H1 (cell line): ENCODE data around the gene INSIG1. TPM values are rescaled to one million over a fixed set of nuclear protein-coding genes. Genes with fewer than 3 reads are reported as not detected.

Source experiments
- CTCF ChIA-PET: fragments of 300-600 bp; sonication (Branson Sonifier 250); formaldehyde crosslinking; loops from one replicate; lab custom pipeline; 2021; ENCODE audit not compliant: partially characterized antibody; lab: Charles Lee
- POLR2A ChIA-PET: fragments of 300-600 bp; sonication (Branson Sonifier 250); formaldehyde crosslinking; loops from one replicate; lab custom pipeline; 2021; ENCODE audit warnings: inconsistent platforms; ENCODE audit not compliant: partially characterized antibody; lab: Charles Lee
- DNase-seq, 2 experiments: peaks; one replicate each; pipeline versions ENCODE4 v3.0.0 to v3.0.0-alpha.2; 2010 to 2022; ENCODE audit warnings: low spot score in 2 of 2, low read depth in 1 of 2, mixed read lengths in 1 of 2
- FAIRE-seq: peaks from 2 replicates; lab custom pipeline; 2011; peaks lifted over from hg19 to GRCh38; lab: Jason Lieb, UNC
- H2AFZ ChIP-seq: 2 replicates; pipeline ENCODE4 v1.8.1; 2012; ENCODE audit warnings: low read length, inconsistent platforms
- H2AK5ac ChIP-seq: 2 replicates; pipeline ENCODE4 v1.6.1; 2013; ENCODE audit warnings: low read depth, low read length
- H2BK120ac ChIP-seq: replicated peaks from 2 replicates; pipeline ENCODE3; 2013; ENCODE audit warnings: low read depth, low read length, inconsistent platforms
- H2BK12ac ChIP-seq: 2 replicates; pipeline ENCODE4 v1.6.1; 2013; ENCODE audit warnings: low read depth, low read length
- H2BK15ac ChIP-seq: 2 replicates; pipeline ENCODE4 v1.6.1; 2013; ENCODE audit warnings: low read length
- H2BK20ac ChIP-seq: 2 replicates; pipeline ENCODE4 v1.6.1; 2013; ENCODE audit warnings: low read length
- H2BK5ac ChIP-seq: 2 replicates; pipeline ENCODE4 v1.6.1; 2013; ENCODE audit warnings: low read depth, low read length
- H3K14ac ChIP-seq: 2 replicates; pipeline ENCODE4 v1.6.1; 2013; ENCODE audit warnings: inconsistent platforms; ENCODE audit not compliant: insufficient read length
- H3K18ac ChIP-seq: 2 replicates; pipeline ENCODE4 v1.6.1; 2013; ENCODE audit warnings: low read length; ENCODE audit errors: extremely low read depth
- H3K23ac ChIP-seq: 2 replicates; pipeline ENCODE4 v1.6.1; 2013; ENCODE audit warnings: inconsistent platforms; ENCODE audit not compliant: insufficient read length
- H3K23me2 ChIP-seq: 2 replicates; pipeline ENCODE4 v1.6.1; 2013; ENCODE audit warnings: low read depth, low read length
- H3K27ac ChIP-seq: 2 replicates; pipeline ENCODE4 v1.6.1; 2011; ENCODE audit warnings: low read depth, low read length, inconsistent platforms
- H3K27me3 ChIP-seq, 4 experiments: replicated peaks in 1 of 4; 1 replicate in 1 of 4; 2 replicates in 3 of 4; pipeline versions ENCODE4 v1.6.1 to v1.8.1; 2011 to 2013; ENCODE audit warnings: low read length in 3 of 4, mild to moderate bottlenecking in 3 of 4, inconsistent platforms in 2 of 4, mixed read lengths in 2 of 4, moderate library complexity in 1 of 4; ENCODE audit not compliant: control insufficient read depth in 3 of 4, insufficient read depth in 3 of 4; ENCODE audit errors: extremely low read depth in 1 of 4
- H3K36me3 ChIP-seq, 4 experiments: 2 replicates each; pipeline versions ENCODE4 v1.6.1 to v1.8.1; 2011 to 2013; ENCODE audit warnings: mild to moderate bottlenecking in 4 of 4, low read length in 3 of 4, moderate library complexity in 2 of 4, control low read depth in 1 of 4, inconsistent platforms in 1 of 4; ENCODE audit not compliant: insufficient read depth in 4 of 4, control insufficient read depth in 2 of 4
- H3K4ac ChIP-seq: replicated peaks from 2 replicates; pipeline ENCODE3; 2013; ENCODE audit warnings: low read length, low read depth, mixed read lengths, inconsistent platforms; ENCODE audit not compliant: insufficient read length
- H3K4me1 ChIP-seq, 4 experiments: replicated peaks in 1 of 4; 1 replicate in 1 of 4; 2 replicates in 3 of 4; pipeline versions ENCODE4 v1.6.1 to v1.8.1; 2011 to 2013; ENCODE audit warnings: low read length in 3 of 4, inconsistent platforms in 2 of 4, mixed read lengths in 1 of 4; ENCODE audit not compliant: insufficient read depth in 4 of 4, control insufficient read depth in 3 of 4
- H3K4me2 ChIP-seq, 2 experiments: 2 replicates each; pipeline versions ENCODE4 v1.6.1 to v1.8.1; 2011 to 2013; ENCODE audit warnings: low read depth in 2 of 2, low read length in 2 of 2, control low read depth in 1 of 2, inconsistent platforms in 1 of 2, mild to moderate bottlenecking in 1 of 2; ENCODE audit not compliant: insufficient read depth in 1 of 2
- H3K4me3 ChIP-seq, 4 experiments: fragments of 200-600, 300-600 bp in 1 of 4; sonication (generic), shearing (Covaris generic), sonication (Bioruptor Twin) in 1 of 4; 2 replicates each; pipeline versions ENCODE4 v1.5.1 to v1.8.1; 2011 to 2016; ENCODE audit warnings: low read length in 4 of 4, low read depth in 3 of 4, control low read depth in 2 of 4, inconsistent platforms in 2 of 4, mild to moderate bottlenecking in 2 of 4, mixed read lengths in 1 of 4, moderate library complexity in 1 of 4; ENCODE audit not compliant: insufficient read depth in 2 of 4; ENCODE audit errors: extremely low read depth in 1 of 4
- H3K56ac ChIP-seq: replicated peaks from 2 replicates; pipeline ENCODE3; 2013; ENCODE audit warnings: low read depth, mild to moderate bottlenecking, mixed read lengths, low read length, inconsistent platforms; ENCODE audit not compliant: insufficient read length
- H3K79me1 ChIP-seq: 2 replicates; pipeline ENCODE4 v1.6.1; 2013; ENCODE audit warnings: low read depth, low read length, control low read depth
- H3K79me2 ChIP-seq, 2 experiments: 2 replicates each; pipeline versions ENCODE4 v1.6.1 to v1.8.1; 2012 to 2013; ENCODE audit warnings: low read length in 2 of 2, mild to moderate bottlenecking in 2 of 2, inconsistent platforms in 1 of 2; ENCODE audit not compliant: insufficient read depth in 2 of 2, control insufficient read depth in 1 of 2
- H3K9ac ChIP-seq, 4 experiments: replicated peaks in 1 of 4; 1 replicate in 1 of 4; 2 replicates in 3 of 4; pipeline versions ENCODE4 v1.6.1 to v1.8.1; 2011 to 2013; ENCODE audit warnings: low read depth in 3 of 4, low read length in 3 of 4, control low read depth in 2 of 4, mild to moderate bottlenecking in 2 of 4, moderate library complexity in 2 of 4, inconsistent platforms in 1 of 4; ENCODE audit errors: extremely low read depth in 1 of 4
- H3K9me3 ChIP-seq, 2 experiments: 2 replicates each; pipeline versions ENCODE4 v1.6.1 to v1.8.1; 2012 to 2013; ENCODE audit warnings: mild to moderate bottlenecking in 2 of 2, moderate library complexity in 2 of 2, control low read depth in 1 of 2, inconsistent platforms in 1 of 2, low read depth in 1 of 2, low read length in 1 of 2, mixed read lengths in 1 of 2; ENCODE audit not compliant: insufficient read depth in 2 of 2
- H4K20me1 ChIP-seq, 2 experiments: replicated peaks in 1 of 2; 2 replicates each; pipeline versions ENCODE3 to v1.8.1; 2011 to 2013; ENCODE audit warnings: inconsistent platforms in 2 of 2, low read length in 2 of 2, mild to moderate bottlenecking in 1 of 2; ENCODE audit not compliant: insufficient read depth in 2 of 2, control insufficient read depth in 1 of 2
- H4K5ac ChIP-seq: 2 replicates; pipeline ENCODE4 v1.6.1; 2013; ENCODE audit warnings: low read length, low read depth, mixed read lengths, inconsistent platforms; ENCODE audit not compliant: insufficient read length
- H4K8ac ChIP-seq: 2 replicates; pipeline ENCODE4 v1.8.0; 2013; ENCODE audit warnings: mild to moderate bottlenecking, moderate library complexity, low read length, inconsistent platforms; ENCODE audit not compliant: insufficient read depth; ENCODE audit errors: extremely low read depth
- H4K91ac ChIP-seq: replicated peaks from 2 replicates; pipeline ENCODE3; 2013; ENCODE audit warnings: low read length, mixed read lengths, inconsistent platforms; ENCODE audit not compliant: insufficient read length
- EP300 ChIP-seq, 2 experiments: IDR thresholded peaks; 1 replicate in 1 of 2; 2 replicates in 1 of 2; pipeline ENCODE4 v1.6.1; 2011 to 2012; ENCODE audit warnings: low read depth in 2 of 2, low read length in 2 of 2, mild to moderate bottlenecking in 2 of 2, borderline replicate concordance in 1 of 2, inconsistent platforms in 1 of 2, moderate library complexity in 1 of 2
- HDAC6 ChIP-seq: IDR thresholded peaks from one replicate; pipeline ENCODE4 v1.7.1; 2012; ENCODE audit warnings: low read depth, mild to moderate bottlenecking, inconsistent platforms, low read length, moderate library complexity
- JUND ChIP-seq: IDR thresholded peaks from 2 replicates; pipeline ENCODE4 v1.6.1; 2011; ENCODE audit warnings: mild to moderate bottlenecking, improper control_type of control experiment, low read length
- KDM4A ChIP-seq: IDR thresholded peaks from one replicate; pipeline ENCODE4 v1.7.1; 2012; ENCODE audit warnings: low read depth, mild to moderate bottlenecking, moderate library complexity, low read length, inconsistent platforms; ENCODE audit not compliant: severe bottlenecking
- MAFK ChIP-seq: IDR thresholded peaks from 2 replicates; pipeline ENCODE4 v1.6.1; 2012; ENCODE audit warnings: low read depth, mild to moderate bottlenecking, improper control_type of control experiment, low read length
- PHF8 ChIP-seq: fragments of 200-600 bp; sonication (generic); conservative IDR thresholded peaks from 2 replicates; pipeline ENCODE4 v1.7.1; 2012; ENCODE audit warnings: low read depth, mild to moderate bottlenecking, inconsistent platforms, low read length, moderate library complexity
- SIX5 ChIP-seq: IDR thresholded peaks from 2 replicates; pipeline ENCODE4 v1.6.1; 2011; ENCODE audit warnings: mild to moderate bottlenecking, low read depth, low read length
- SP1 ChIP-seq: IDR thresholded peaks from 2 replicates; pipeline ENCODE4 v1.6.1; 2011; ENCODE audit warnings: low read depth, low read length
- SRF ChIP-seq: IDR thresholded peaks from 2 replicates; pipeline ENCODE4 v1.6.1; 2011; ENCODE audit warnings: mild to moderate bottlenecking, low read depth, low read length, moderate library complexity
- WGBS, 2 experiments: shearing (Covaris generic) in 1 of 2; methylation state at CpG; one replicate each; pipeline versions ENCODE4 v1.1.6 to v1.1.7; 2013 to 2015; ENCODE audit warnings: low lambda C conversion rate in 2 of 2, mixed read lengths in 2 of 2, inconsistent platforms in 1 of 2, low coverage in 1 of 2, missing lambda C conversion rate in 1 of 2; ENCODE audit not compliant: insufficient replicate concordance in 2 of 2, insufficient coverage in 1 of 2, insufficient read length in 1 of 2; ENCODE audit errors: extremely low coverage in 1 of 2, missing lambda C conversion rate in 1 of 2; 5-methylcytosine and 5-hydroxymethylcytosine counted together
- polyA plus RNA-seq, 7 experiments: library from polyadenylated mRNA; depleted of rRNA in 3 of 7; stranded (reverse) in 5 of 7; unstranded in 2 of 7; fragments of >200 nt in 5 of 7; fragments of 200-250 nt in 2 of 7; gene quantifications; 1 replicate in 5 of 7; 2 replicates in 1 of 7; 4 replicates in 1 of 7; pipeline versions ENCODE4 v1.2.1 to v1.2.3, GENCODE V29; 2011 to 2013; ENCODE audit warnings: missing spikeins in 2 of 7, mixed read lengths in 2 of 7
- total RNA-seq: library from RNA; stranded (reverse); fragmentation: NEBNext Ultra II Directional; extraction: Animal tissue kit (Norgen Biotek cat#: 25700); gene quantifications from 2 replicates; pipeline ENCODE4 v1.2.1, GENCODE V29; 2021
- TF ChIP-seq, protein P1 (sequence below): IDR thresholded peaks from 2 replicates; pipeline ENCODE4 v1.6.1; 2012; ENCODE audit warnings: inconsistent platforms

INSIG1 gene
- total and polyA plus RNA-seq, 2 of the 8 experiments (the other 6 are each of a cell fraction or from before 2014, with no cell fraction given): 40.0 to 58.4 TPM

DNA sequence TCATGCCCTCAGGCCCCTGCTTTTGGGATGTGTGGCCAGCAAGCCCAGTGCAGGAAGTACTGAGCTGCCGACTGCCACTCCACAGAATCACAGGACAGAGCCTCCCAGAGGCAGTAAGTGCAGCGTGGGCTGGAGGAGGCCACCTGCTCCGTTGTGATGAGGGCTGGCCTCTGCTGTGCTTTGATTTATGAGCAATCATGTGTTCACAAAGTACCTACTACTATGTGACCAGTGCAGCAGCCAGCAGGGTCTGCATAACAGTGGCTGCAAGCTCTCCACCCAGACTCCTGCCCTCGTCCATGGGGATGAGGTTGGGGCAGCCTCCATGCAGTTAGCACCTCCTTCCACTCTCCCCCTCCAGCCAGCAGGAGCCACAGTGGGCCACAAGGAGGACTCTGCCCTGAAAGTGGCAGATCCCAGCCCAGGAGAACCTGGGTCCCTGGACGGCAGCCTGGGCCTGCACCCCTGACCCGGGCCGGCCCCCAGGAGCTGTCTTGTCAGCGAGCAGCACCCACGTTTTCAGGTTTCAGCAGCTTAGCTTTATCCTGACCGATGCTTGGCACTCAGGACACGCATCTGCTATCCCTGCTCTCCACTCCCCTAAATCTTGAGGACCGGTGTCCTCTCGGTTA is 37.7 kb upstream of the INSIG1 start:
- no peak overlapping the region for H2AFZ ChIP-seq
- H3K4me2 ChIP-seq: no peak overlapping the region
- H3K9me3 ChIP-seq: no peaks in the 10 kb centered on the region
- no peak overlapping the region for H2BK20ac ChIP-seq
- no peak overlapping the region; the same call in 1 of the 2 replicates for H4K8ac ChIP-seq
- H2BK12ac ChIP-seq: no peak overlapping the region
- H2BK5ac ChIP-seq: no peak overlapping the region
- no peak for TF ChIP-seq MAFK
- no peak for TF ChIP-seq PHF8
- no peak for TF ChIP-seq JUND
- TF ChIP-seq HDAC6: no peak
- no peak for TF ChIP-seq SP1
- TF ChIP-seq SIX5: no peak
- TF ChIP-seq EP300 (IDR thresholded peaks at IDR 0.05; ENCODE audit: borderline replicate concordance in 1 of 2, low read depth in 2 of 2, low read length in 2 of 2): no peak
- no peak for TF ChIP-seq KDM4A
- TF ChIP-seq, protein P1, sequence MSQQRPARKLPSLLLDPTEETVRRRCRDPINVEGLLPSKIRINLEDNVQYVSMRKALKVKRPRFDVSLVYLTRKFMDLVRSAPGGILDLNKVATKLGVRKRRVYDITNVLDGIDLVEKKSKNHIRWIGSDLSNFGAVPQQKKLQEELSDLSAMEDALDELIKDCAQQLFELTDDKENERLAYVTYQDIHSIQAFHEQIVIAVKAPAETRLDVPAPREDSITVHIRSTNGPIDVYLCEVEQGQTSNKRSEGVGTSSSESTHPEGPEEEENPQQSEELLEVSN: no peak
- TF ChIP-seq SRF: no peak
- no peak overlapping the region for H3K56ac ChIP-seq
- H3K9ac ChIP-seq: no peak overlapping the region
- no peak for DNase-seq
- no peak overlapping the region for H3K27ac ChIP-seq
- no peak overlapping the region for H2AK5ac ChIP-seq
- H3K36me3 ChIP-seq: no peaks in the 10 kb centered on the region
- H3K4me1 ChIP-seq: peaks cover 0 to 1% (median 0%) of the 10 kb centered on the region in 4 experiments; a peak in 2 of 7 replicates
- H3K23ac ChIP-seq: no peak overlapping the region
- H3K79me2 ChIP-seq: no peaks in the 10 kb centered on the region
- no peak overlapping the region for H3K14ac ChIP-seq
- WGBS, 2 experiments: 89% methylated on average over 13 of the region's 13 CpGs; no CpG with 5 or more reads in 1 of the 2 experiments
- H3K23me2 ChIP-seq: peaks cover 6% of the 10 kb centered on the region; the same call in 1 of the 2 replicates
- H3K4me3 ChIP-seq: no peak overlapping the region
- no peak overlapping the region for H2BK15ac ChIP-seq
- H3K18ac ChIP-seq: no peak overlapping the region
- FAIRE-seq: no peak
- ChIA-PET CTCF (interaction anchor here (0.6 to 1.0 kb wide), 2 partner anchors 44 to 120 kb away, joined by 3 read pairs; no protein-coding TSS in a partner anchor), POLR2A (no interaction called here)
- H4K20me1 ChIP-seq: peaks cover 0 to 4% of the 10 kb centered on the region in 2 experiments
- no peak overlapping the region for H3K4ac ChIP-seq
- no peak overlapping the region for H2BK120ac ChIP-seq
- no peak overlapping the region for H4K91ac ChIP-seq
- no peaks in the 10 kb centered on the region for H3K79me1 ChIP-seq
- H3K27me3 ChIP-seq: no peaks in the 10 kb centered on the region
- H4K5ac ChIP-seq: no peak overlapping the region
